Measurements from ENCODE around the gene TUT4. TPM values are rescaled to one million over a fixed set of nuclear protein-coding genes. Genes with fewer than 3 reads are reported as not detected.

Gene TUT4
- total RNA-seq, 1 donor from 2014 or later: 30.9 TPM

DNA sequence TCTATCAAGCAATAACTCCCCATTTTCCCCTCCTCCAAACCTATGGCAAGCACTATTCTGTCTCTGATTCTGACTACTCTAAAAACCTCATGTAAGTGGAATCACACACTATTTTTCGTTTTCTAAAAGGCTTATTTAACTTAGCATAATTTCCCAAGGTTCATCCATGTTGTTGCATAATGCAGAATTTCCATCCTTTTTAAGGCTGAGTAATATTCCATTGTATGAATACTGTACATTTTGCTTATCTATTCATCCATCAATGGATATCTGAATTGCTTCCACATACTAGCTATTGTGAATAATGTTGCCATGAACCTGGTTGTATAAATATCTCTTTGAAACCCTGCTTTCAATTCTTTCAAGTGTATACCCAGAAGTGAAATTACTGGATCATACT is 48.2 kb downstream of the TUT4 start:
- no peak overlapping the region for H3K27ac ChIP-seq (replicated peaks)
- H3K27me3 ChIP-seq (ENCODE audit: low read depth): no peaks in the 10 kb centered on the region
- H3K9me3 ChIP-seq (replicated peaks): no peaks in the 10 kb centered on the region
- no peak overlapping the region for H3K4me3 ChIP-seq
- no peak for DNase-seq
- peaks cover 11% of the 10 kb centered on the region for H3K4me1 ChIP-seq
- intact Hi-C loops (cut with micrococcal nuclease): no loop called here
- H3K36me3 ChIP-seq: peaks cover 16% of the 10 kb centered on the region
- TF ChIP-seq, protein P1, sequence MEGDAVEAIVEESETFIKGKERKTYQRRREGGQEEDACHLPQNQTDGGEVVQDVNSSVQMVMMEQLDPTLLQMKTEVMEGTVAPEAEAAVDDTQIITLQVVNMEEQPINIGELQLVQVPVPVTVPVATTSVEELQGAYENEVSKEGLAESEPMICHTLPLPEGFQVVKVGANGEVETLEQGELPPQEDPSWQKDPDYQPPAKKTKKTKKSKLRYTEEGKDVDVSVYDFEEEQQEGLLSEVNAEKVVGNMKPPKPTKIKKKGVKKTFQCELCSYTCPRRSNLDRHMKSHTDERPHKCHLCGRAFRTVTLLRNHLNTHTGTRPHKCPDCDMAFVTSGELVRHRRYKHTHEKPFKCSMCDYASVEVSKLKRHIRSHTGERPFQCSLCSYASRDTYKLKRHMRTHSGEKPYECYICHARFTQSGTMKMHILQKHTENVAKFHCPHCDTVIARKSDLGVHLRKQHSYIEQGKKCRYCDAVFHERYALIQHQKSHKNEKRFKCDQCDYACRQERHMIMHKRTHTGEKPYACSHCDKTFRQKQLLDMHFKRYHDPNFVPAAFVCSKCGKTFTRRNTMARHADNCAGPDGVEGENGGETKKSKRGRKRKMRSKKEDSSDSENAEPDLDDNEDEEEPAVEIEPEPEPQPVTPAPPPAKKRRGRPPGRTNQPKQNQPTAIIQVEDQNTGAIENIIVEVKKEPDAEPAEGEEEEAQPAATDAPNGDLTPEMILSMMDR (IDR thresholded peaks at IDR 0.05; ENCODE audit: borderline replicate concordance): no peak

DNA sequence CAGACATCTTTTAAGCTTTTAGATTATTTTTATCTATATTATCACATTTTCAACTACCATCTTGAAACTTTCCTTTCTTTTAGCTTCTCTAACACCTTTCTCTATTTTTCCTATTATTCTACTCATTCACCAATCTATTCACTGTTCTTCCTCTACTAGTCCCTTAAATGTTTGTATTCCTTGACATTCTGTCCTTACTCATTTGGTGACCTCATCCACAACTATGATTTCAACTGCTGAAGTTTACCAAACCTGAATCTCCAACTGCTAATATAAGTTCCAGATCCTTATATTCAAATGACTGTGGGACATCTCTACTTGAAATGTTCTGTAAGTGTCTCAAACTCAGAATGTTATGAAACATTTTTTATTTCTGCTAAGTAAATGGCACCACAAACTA is 49.2 kb downstream of the TUT4 start:
- no peak overlapping the region for H3K4me3 ChIP-seq
- no peak for DNase-seq
- H3K27ac ChIP-seq (replicated peaks): no peak overlapping the region
- intact Hi-C loops (cut with micrococcal nuclease): no loop called here
- peaks cover 11% of the 10 kb centered on the region for H3K4me1 ChIP-seq
- H3K9me3 ChIP-seq (replicated peaks): no peaks in the 10 kb centered on the region
- H3K27me3 ChIP-seq (ENCODE audit: low read depth): no peaks in the 10 kb centered on the region
- peaks cover 10% of the 10 kb centered on the region for H3K36me3 ChIP-seq
- TF ChIP-seq, protein P1 (IDR thresholded peaks at IDR 0.05; ENCODE audit: borderline replicate concordance): no peak

DNA sequence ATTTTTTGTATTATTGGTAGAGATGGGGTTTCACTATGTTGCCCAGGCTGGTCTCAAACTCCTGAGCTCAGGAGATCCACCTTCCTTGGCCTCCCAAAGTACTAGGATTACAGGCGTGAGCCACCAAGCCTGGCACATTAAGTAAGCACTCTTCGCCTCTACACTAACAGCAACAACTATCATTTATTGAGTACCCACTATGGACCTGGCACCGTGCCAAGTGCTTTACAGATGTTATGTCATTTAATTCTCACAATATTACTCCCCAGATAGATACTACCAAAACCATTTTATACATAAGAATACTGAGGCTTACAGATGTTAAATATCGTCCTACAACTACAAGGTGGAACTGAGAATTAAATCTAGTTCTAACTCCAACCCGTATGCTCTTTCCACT is 50.1 kb downstream of the TUT4 start:
- H3K27ac ChIP-seq (replicated peaks): no peak overlapping the region
- H3K36me3 ChIP-seq: peaks cover 10% of the 10 kb centered on the region
- peaks cover 11% of the 10 kb centered on the region for H3K4me1 ChIP-seq
- no peak for DNase-seq
- H3K27me3 ChIP-seq (ENCODE audit: low read depth): no peaks in the 10 kb centered on the region
- TF ChIP-seq, protein P1 (IDR thresholded peaks at IDR 0.05; ENCODE audit: borderline replicate concordance): no peak
- no peak overlapping the region for H3K4me3 ChIP-seq
- H3K9me3 ChIP-seq (replicated peaks): no peaks in the 10 kb centered on the region
- intact Hi-C loops (cut with micrococcal nuclease): no loop called here

DNA sequence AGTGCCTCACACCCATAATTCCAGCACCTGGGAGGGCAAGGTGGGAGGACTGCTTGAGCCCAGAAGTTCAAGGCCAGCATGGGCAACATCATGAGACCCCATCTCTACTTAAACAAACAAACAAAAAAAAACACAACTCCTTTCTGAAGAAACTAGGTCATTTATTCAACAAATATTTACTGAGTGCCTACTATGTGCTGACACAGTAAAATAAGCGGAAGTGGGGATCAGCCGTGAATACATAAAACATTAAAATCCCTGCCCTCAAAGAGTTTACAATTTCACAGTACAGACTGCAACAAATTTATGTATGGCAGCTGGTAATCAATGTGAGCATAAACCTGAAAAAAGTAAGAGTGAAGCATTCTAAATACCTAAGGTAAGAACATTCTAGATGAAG is 65.3 kb downstream of the TUT4 start:
- intact Hi-C loops (cut with micrococcal nuclease): no loop called here
- Histone ChIP-seq H3K27ac (replicated peaks) (no peak overlapping the region), H3K9me3 (replicated peaks) (no peaks in the 10 kb centered on the region), H3K36me3 (peaks cover 37% of the 10 kb centered on the region), H3K27me3 (ENCODE audit: low read depth) (no peaks in the 10 kb centered on the region), H3K4me3 (no peak overlapping the region), H3K4me1 (no peaks in the 10 kb centered on the region)
- no peak for DNase-seq
- TF ChIP-seq, protein P1 (IDR thresholded peaks at IDR 0.05; ENCODE audit: borderline replicate concordance): no peak

DNA sequence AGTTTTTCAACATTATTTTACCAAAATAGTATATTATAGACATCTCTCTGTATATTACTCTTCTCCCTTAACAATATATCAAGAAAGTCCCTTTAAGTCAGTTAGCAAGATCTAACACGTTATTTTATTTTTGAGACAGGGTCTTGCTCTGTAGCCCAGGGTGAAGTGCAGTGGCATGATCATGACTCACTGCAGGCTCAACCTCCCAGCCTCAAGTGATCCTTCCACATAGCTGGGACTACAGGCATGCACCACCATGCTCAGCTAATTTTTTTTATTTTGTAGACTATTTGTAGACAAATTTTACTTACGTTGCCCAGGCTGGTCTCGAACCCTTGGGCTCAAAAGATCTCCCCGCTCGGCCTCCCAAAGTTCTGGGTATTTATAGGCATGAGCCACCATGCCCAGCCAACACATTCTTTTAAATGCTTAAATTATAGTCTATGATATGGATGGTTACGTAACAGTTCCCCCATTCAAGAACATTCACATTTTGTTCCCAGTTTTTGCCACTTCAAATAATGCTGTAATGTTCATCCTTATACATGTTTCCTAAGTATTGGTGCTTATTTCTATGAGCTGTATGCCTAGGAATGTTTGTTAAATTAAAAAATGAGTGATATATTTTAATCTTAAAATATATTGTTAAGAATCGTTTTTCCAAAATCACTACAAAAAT is 70.4 kb downstream of the TUT4 start:
- Histone ChIP-seq H3K27me3 (ENCODE audit: low read depth) (no peaks in the 10 kb centered on the region), H3K4me1 (no peaks in the 10 kb centered on the region), H3K9me3 (replicated peaks) (no peaks in the 10 kb centered on the region), H3K36me3 (peaks cover 13% of the 10 kb centered on the region), H3K27ac (replicated peaks) (no peak overlapping the region), H3K4me3 (no peak overlapping the region)
- TF ChIP-seq, protein P1 (IDR thresholded peaks at IDR 0.05; ENCODE audit: borderline replicate concordance): no peak
- DNase-seq: no peak
- intact Hi-C loops (cut with micrococcal nuclease): no loop called here
